ENCODE results near the gene STMP1.

DNA sequence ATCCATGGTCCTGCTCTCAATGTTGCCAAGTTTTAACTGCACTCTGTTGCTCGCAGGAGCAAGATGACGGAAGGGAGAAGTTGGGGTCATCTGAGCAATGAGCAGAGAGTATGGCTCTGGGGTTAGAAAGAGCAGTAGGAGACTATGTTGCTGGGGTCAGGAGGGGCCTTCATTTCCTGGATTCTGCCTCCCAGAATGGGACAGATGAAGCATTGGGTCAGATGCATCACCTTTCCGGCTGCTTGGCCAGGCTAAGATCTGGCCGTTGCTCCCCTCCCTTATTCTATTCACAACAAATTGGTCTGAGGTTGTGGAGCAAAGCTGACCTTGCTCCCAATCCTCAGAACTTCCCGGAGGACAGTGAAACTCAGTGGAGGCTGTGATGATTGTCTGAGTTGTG lies 22.4 kb downstream of the STMP1 start:
- TF ChIP-seq POLR2AphosphoS5 (IDR thresholded peaks at IDR 0.05; ENCODE audit: low read depth, low read length) (no peak), FOXP2 (optimal IDR thresholded peaks at IDR 0.05; ENCODE audit: borderline replicate concordance, extremely low read depth, extremely low read length, insufficient read depth) (no peak), SIN3A (IDR thresholded peaks at IDR 0.05; ENCODE audit: borderline replicate concordance, insufficient read depth, low read length) (no peak)
- TF ChIP-seq, protein P1, sequence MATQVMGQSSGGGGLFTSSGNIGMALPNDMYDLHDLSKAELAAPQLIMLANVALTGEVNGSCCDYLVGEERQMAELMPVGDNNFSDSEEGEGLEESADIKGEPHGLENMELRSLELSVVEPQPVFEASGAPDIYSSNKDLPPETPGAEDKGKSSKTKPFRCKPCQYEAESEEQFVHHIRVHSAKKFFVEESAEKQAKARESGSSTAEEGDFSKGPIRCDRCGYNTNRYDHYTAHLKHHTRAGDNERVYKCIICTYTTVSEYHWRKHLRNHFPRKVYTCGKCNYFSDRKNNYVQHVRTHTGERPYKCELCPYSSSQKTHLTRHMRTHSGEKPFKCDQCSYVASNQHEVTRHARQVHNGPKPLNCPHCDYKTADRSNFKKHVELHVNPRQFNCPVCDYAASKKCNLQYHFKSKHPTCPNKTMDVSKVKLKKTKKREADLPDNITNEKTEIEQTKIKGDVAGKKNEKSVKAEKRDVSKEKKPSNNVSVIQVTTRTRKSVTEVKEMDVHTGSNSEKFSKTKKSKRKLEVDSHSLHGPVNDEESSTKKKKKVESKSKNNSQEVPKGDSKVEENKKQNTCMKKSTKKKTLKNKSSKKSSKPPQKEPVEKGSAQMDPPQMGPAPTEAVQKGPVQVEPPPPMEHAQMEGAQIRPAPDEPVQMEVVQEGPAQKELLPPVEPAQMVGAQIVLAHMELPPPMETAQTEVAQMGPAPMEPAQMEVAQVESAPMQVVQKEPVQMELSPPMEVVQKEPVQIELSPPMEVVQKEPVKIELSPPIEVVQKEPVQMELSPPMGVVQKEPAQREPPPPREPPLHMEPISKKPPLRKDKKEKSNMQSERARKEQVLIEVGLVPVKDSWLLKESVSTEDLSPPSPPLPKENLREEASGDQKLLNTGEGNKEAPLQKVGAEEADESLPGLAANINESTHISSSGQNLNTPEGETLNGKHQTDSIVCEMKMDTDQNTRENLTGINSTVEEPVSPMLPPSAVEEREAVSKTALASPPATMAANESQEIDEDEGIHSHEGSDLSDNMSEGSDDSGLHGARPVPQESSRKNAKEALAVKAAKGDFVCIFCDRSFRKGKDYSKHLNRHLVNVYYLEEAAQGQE (IDR thresholded peaks at IDR 0.05; ENCODE audit: insufficient read depth in 1 of 2, low read depth in 2 of 2, low read length in 2 of 2), result no peak

Data from PFSK-1 (cell line).